PC-3 (cell line): ENCODE measurements around the gene STAU1.

Experiments
- CTCF ChIP-seq: fragments of 300-600 bp; sonication (generic); conservative IDR thresholded peaks from 2 replicates; pipeline ENCODE4 v1.5.1; 2017; ENCODE audit warnings: antibody characterized with exemption, low read depth, mild to moderate bottlenecking, low read length
- EZH2 ChIP-seq: fragments of 300-600 bp; sonication (generic); IDR thresholded peaks from one replicate; pipeline ENCODE4 v1.6.1; 2017; ENCODE audit warnings: antibody characterized with exemption, mild to moderate bottlenecking, low read length; ENCODE audit not compliant: unreplicated experiment

GRCh38 chr20:49203011-49203410 lies 14.9 kb upstream of the STAU1 start:
- TF ChIP-seq CTCF (no peak), EZH2 (no peak)
